Hepatocyte (in vitro differentiated cells): ENCODE results near the gene COTL1.

Source experiments
- CTCF ChIP-seq: fragments of 200-600 bp; sonication (generic); IDR thresholded peaks from 2 replicates; pipeline ENCODE4 v1.5.1; 2016; ENCODE audit warnings: antibody characterized with exemption, mild to moderate bottlenecking; ENCODE audit not compliant: poor library complexity
- EZH2 ChIP-seq: fragments of 200-600 bp; sonication (generic); IDR thresholded peaks from 2 replicates; pipeline ENCODE4 v1.6.1; 2016; ENCODE audit warnings: antibody characterized with exemption, mild to moderate bottlenecking, borderline replicate concordance
- EZH2phosphoT487 ChIP-seq: fragments of 200-600 bp; sonication (generic); IDR thresholded peaks from one replicate; pipeline ENCODE4 v1.6.1; 2018; ENCODE audit warnings: antibody characterized with exemption, mild to moderate bottlenecking, low read depth, moderate library complexity; ENCODE audit not compliant: unreplicated experiment, severe bottlenecking

- TF ChIP-seq CTCF (no peak), EZH2 (no peak), EZH2phosphoT487 (no peak)
These were observed 18.2 kb downstream of the COTL1 start for GRCh38 chr16:84599521-84600202.
